DMS79 treated with DMSO at 0.1 percent for 48 hours (cell line): ENCODE data around the gene GCH1.
"Not testable (repeated sequence)": the region's sequence is repeated elsewhere in the genome, so short reads cannot be mapped to it uniquely, and the experiment has no call there.

Source experiments
- DNase-seq: peaks from one replicate; lab custom pipeline; 2025; lab: John Stamatoyannopoulos, UW

Gene GCH1

DNA sequence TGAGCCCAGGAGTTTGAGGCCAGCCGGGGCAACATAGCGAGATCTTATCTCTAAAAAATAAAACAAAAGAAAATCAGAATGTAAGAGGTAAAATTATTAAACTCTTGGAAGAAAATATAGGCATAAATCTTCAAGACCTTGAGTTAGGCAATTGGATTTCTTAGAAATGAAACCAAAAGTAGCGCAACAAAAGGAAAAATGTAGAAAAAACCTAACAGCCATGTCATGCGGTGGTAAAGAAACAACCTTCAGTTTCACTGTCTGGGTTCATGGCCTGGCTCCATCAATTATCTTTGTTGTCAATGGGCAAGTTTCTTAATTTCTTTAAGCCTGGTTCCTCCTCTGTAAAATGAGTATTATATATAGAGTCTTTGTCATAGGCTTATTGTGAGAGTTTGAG lies 5.6 kb upstream of the GCH1 start:
- DNase-seq = no peak

DNA sequence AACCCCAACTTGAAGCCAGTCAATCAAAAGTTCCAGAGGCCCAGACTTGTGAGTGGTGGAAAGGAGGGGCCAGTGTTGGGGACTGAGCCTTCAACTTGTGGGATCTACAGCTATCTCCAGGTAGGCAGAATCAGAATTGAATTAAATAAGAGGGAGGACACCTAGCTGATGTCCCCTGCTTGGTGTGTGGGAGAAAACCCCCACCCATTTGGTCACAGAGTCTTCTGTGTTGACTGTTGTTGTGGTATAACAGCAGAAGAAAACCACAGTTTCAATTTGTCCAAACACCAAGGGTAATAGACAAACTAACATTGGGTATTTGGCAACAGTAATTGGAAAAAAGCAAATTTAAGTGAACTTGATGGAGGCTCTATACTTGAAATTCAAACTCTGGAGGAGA lies 3.4 kb upstream of the GCH1 start:
- DNase-seq = no peak

DNA sequence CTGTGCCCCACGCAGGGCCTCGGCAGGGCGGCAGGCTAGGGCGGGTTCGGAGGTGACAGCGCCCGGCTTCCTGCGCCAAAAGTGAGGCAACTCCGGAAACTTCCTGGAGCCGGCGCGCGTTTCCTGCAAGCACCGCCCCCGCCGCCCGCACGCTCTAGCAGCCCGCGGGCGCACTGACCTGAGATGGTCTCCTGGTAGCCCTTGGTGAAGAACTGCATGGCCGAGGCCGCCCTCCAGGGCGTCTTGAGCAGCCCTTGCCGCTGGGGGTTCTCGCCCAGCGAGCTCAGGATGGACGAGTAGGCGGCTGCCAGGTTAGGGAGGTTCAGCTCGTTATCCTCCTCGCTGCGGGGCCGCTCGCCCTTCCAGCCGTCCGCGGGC lies 494 bp downstream of the GCH1 start:
- peak; percentile 43 for DNase-seq

DNA sequence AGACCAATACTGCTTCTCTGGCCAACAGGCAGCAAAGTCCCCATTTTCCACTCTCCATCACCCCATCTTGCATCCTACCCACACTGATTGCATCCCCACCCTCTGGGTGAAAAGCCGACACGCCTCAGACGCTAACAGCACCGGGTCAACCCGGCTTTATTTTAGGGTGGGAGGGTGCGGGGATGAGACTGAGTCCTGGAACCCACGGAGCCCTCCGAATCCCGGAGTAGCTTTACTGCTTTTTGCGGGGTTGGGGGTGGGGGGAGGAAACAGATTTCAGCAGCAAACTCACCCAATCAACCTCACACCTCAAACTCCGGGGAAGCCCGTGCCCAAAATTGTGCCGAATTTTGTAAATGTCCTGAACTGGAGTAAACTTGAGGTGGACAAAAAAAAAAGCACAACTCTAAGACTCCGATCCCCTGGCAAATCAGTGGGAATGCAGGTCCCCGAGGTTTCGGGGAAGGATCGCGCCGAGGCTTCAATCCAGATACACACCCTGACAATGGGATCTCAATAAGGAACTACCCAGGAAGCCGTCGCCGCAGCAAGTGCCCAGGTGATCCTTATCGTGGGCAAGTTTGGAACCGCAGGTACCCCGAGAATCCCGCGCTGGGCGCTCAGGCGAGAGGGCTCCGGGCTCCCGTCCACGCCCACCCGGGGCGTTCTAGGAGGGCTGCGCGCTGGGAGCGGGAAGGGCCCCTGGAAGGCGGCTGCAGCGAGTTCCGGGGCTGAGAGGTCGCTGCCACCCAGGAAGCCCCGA lies 1.1 kb downstream of the GCH1 start:
- DNase-seq = peak; percentile 37

DNA sequence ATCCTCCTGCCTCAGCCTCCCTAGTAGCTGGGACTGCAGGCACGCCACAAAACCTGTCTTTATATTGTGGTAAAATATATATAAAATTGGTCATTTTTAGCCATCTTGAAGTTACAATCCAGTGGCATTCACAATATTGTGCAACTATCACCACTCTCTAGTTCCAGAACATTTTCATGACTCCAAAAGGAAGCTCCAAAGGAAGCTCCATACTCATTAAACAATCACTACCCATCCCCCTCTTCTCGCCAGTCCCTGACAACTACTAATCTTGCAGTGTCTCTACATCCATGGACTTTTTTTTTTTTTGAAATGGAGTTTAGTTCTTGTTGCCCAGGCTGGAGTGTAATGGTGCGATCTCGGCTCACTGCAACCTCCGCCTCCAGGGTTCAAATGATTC lies 3.1 kb downstream of the GCH1 start:
- no peak for DNase-seq

DNA sequence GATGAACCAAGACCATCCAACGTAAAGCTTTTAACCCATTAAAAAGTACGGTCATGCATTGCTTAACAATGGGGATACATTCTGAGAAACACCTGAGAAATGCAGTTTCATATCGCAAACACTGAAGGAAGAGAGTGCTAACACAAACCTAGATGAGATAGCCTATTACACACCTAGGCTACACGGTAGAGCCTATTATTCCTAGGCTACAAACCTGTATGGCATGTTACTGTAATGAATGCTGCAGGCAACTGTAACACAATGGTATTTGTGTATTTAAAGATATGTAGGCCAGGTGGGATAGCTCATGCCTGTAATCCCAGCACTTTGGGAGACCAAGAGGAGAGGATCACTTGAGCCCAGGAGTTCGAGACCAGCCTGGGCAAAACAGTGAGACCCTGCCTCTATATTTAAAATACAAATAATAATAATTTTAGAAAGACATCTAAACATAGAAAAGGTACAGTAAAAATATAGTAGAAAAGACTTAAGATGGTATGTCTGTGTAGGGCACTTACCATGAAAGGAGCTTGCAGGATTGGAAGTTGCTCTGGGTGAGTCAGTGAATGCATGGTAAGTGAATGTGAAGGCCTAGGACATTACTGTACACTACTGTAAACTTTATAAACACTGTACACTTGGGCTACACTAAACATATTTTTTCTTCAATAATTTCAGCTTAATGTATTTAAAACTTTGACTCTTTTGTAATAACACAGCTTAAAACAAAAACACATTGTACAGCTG lies 4.6 kb downstream of the GCH1 start:
- DNase-seq = not testable (repeated sequence)

DNA sequence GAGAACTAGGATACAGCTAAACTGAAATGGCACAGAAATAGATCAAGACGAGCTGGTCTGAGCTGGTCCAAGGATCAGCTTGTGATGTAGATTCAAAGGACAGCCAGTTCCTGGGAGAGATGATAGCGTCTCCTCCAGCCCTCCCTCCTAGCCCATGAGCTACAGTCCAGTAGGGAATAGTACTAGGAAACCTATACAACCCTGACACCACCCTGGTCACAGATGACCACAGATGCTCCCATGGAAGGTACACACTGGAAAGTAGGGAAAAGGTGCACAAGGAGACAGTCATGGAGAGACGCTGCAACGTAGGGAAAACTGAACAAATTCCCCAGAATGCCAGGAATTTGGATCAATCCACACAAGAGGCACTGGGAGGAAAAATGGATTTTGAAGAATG lies 6.9 kb downstream of the GCH1 start:
- DNase-seq = no peak

DNA sequence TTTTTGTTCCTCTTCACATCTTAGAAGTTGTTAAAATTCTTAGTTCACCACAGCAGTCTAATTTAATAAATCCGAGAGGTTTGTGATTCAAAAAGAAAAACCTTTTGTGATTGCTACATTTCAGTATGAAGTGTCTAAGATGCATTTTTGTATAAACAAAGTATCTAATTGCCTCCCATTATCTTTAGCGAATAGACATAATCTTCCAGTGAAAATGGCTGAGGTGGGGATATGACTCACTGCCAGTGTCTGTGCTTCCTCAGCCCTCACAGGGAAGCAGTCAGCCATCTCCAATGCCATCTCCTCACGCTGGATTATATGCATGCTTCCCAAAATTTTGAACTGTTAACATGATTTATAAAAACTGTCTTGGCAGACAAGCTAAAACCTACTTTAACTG lies 7.6 kb downstream of the GCH1 start:
- DNase-seq = no peak

DNA sequence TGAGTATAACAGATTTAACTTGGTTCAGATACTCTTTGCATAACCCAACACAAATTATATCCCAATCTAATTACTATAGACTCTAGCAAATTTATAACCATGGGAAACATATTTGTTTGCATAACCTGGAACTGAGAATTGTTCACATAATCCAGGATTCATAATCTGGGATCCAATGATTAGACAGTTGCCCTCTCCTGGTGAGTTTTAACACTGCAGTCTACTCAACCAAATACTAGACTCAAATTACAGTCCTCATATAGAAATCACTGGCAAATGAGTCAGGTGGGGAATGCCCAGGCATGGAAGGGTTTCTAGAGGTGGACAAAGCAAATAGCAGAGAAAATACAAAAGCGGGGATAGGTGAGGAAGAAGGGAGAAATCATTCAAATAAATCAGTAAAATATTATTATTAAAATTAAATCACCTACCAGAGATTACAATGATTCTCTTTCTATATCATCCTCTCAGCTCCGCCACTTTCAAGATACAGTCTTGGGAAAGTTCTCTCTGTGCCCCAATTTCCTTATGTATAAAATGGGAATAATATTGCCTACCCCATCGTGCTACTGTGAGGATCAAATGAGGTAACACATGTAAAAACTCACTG lies 9.4 kb downstream of the GCH1 start:
- DNase-seq = peak; percentile 42

DNA sequence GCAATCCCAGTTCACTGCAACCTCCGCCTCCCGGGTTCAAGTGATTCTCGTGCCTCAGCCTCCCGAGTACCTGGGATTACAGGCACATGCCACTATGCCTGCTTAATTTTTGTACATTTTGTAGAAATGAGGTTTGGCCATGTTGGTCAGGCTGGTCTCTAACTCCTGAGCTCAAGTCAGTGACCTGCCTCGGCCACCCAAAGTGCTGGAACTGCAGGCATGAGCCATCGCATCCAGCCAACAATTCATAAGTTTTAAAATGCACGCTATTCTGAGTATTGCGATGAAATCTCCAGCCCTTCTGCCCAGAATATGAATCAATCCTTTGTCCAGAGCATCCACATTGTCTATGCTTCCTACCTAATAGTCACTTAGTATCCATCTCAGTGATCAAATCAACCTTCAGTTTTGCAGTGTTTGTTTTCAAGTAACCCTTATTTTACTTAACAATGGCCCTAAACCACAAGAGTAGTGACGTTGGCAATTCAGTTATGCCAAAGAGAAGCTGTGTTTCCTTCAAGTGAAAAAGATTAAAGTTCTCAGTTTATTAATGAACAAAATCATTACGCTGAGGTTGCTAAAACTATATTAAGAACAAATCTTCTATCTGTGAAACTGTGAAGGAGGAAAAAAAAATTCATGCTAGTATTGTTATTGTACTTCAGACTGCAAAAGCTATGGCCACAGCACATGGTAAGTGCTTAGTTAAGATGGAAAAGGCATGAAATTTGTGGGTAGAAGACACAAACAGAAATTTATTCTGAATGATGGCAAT lies 11.0 kb downstream of the GCH1 start:
- DNase-seq = no peak

DNA sequence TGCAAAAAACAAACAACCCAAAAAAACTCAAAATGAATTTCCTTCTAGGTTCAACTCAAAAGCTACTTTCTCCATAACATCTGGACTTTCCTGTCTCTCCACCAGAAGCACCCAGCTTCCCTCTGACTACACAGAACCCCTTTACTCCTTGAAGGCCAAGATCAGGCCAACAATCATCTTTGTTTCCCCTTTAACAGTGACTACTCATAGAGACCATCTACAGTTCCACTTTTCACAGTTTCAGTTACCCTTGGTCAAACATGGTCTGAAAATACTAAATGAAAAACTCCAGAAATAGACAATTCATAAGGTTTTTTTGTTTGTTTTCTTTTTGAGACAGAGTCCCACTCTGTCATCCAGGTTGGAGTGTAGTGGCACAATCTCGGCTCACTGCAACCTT lies 11.8 kb downstream of the GCH1 start:
- no peak for DNase-seq

DNA sequence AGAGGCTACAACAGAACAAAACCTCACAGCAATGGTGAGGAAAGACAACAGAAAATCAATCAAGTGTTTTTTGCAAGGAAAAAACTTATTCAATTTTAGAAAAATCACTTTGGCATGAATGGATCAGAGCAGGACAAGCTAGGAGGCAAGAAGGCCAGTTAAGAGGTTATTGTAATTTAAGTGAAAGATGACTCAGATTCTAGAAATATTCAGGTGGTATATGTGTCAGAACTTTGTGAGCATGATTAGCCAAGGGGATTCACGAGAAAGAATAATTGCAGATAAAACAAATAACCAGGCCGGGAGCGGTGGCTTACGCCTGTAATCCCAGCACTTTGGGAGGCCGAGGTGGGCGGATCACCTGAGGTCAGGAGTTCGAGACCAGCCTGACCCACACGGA lies 12.7 kb downstream of the GCH1 start:
- no peak for DNase-seq

DNA sequence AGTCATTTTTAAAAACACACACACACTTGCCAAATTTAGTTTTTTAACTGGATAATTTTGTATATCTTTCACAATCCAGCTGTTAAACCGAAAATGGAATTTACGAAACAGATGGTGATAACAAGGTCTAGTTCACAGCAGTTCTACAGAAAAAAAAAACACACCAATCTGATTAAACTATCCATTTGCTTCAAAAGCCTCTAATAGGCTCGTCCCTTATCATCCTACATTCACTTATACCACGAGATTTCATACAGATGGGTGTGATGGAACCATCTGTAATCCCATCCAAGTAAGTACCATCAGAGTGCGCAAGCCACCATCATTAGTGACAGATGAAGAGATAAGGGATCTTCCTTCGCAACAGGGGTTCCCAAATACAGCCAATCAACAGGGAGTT lies 20.1 kb downstream of the GCH1 start:
- no peak for DNase-seq

DNA sequence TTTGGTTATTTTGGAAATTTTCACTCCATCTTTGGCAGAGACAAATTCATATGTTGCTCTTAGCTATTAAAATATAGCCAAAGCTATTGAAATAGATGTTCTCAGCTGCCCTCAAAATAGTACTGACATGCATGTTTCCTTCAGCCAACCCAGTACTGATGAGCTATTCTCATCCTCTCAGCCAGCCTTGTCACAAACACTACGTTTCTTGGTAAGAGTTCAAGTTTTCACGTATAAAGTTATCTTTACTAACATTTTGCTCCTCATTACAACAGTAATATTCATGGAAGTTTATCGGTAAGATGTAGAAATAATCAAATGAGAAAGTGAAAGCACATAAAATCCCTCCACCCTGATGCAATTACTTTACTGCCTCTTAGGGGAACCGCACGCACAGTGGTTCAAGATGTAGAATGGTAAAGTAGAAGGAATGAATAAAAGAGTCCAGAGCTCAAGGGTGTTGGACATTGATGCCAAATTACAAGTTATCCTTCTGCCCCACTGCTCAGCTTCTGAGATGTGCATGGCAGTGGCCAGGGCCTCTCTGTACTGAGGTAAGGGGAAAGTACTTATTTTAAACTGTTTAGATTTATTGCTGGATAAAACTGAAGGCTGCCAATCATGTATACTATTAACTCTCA lies 20.7 kb downstream of the GCH1 start:
- DNase-seq = peak; percentile 34

DNA sequence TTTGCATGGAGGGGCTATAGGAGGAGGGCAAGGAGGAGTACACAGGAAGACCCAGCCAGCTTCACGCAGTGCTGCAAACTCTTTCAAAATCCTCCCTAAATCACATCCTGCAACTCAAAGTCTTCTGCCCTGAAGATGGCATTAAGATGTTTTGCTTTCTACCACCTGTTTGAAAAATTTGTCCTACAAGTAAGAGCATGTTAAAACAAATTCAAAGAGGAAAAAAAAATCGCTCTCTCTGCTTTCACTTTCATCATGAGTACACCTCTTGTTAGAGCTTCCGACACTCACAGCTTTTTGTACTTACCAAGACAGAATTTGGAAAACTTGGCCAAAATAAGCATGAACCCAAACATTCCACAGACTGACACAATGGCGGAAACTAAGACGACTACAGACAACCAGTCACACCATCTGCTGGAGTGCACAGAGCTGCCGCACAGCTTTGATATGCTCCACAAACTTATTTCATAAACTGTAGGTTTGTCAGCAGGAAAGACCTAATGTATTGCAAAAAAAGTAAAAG lies 21.3 kb downstream of the GCH1 start:
- peak; percentile 61 for DNase-seq

DNA sequence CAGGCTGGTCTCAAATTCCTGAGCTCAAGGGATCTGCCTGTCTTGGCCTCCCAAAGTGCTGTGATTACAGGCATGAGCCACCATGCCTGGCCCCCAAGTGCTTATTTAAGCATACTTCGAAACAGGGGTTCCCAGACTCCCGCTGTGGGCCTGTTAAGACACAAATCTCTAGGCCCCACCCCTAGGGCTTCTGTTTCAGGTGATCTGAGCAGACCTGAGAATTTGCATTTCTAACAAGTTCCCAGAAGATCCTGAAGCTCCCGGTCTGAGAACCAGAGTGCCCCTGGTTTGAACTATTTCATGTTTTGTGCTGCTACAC lies 25.0 kb downstream of the GCH1 start:
- DNase-seq = no peak

DNA sequence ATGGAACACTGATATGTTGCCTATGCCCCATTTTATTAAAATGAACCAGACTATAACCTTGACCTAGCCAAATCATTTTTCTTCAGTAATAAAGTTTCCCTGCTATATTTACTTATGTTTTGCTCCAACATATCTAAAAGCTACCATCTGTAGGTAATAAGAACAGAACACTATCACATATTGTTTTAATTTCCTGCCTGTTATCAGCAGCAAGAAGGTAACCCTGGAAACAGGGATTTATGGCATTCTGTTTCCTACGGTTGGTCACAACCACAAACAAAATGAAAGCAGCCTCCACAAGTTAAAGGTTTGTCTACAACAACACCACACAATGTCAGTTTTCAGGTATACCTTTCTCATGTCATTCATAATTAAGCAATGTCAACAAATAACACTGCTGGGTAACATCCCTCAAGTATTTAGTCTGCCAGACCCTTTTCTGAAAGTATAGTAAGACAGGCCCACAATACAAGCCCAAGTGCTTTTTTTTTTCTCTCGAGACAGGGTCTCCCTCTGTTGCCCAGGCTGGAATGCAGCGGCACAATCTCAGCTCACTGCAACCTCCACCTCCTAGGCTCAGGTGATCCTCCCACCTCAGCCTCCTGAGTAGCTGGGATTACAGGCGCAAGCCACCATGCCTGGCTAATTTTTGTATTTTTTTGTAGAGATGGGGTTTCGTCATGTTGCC lies 25.5 kb downstream of the GCH1 start:
- DNase-seq = no peak

DNA sequence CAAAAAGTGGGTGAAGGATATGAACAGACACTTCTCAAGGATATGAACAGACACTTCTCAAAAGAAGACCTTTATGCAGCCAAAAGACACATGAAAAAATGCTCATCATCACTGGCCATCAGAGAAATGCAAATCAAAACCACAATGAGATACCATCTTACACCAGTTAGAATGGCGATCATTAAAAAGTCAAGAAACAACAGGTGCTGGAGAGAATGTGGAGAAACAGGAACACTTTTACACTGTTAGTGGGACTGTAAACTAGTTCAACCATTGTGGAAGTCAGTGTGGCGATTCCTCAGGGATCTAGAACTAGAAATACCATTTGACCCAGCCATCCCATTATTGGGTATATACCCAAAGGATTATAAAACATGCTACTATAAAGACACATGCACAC lies 27.0 kb downstream of the GCH1 start:
- DNase-seq = not testable (repeated sequence)

DNA sequence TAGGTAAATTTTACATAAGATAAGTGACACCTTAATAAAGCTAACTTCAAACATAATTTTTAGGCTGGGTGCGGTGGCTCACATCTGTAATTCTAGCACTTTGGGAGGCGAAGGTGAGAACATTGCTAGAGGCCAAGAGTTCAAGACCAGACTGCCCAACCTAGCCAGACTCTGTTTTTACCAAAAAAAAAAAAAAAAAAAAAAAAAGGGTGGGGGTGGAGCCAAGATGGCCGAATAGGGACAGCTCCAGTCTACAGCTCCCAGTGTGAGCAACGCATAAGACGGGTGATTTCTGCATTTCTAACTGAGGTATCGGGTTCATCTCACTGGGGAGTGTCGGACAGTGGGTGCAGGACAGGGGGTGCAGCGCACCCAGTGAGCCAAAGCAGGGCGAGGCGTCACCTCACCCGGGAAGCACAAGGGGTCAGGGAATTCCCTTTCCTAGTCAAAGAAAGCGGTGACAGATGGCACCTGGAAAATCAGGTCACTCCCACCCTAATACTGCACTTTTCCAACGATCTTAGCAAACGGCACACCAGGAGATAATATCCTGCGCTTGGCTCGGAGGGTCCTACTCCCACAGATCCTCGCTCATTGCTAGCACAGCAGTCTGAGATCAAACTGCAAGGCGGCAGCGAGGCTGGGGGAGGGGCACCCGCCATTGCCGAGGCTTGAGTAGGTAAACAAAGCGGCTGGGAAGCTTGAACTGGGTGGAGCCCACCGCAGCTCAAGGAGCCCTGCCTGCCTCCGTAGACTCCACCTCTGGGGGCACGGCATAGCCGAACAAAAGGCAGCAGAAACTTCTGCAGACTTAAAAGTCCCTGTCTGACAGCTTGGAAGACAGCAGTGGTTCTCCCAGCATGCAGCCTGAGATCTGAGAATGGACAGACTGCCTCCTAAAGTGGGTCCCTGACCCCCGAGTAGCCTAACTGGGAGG lies 32.2 kb downstream of the GCH1 start:
- DNase-seq = not testable (repeated sequence)

DNA sequence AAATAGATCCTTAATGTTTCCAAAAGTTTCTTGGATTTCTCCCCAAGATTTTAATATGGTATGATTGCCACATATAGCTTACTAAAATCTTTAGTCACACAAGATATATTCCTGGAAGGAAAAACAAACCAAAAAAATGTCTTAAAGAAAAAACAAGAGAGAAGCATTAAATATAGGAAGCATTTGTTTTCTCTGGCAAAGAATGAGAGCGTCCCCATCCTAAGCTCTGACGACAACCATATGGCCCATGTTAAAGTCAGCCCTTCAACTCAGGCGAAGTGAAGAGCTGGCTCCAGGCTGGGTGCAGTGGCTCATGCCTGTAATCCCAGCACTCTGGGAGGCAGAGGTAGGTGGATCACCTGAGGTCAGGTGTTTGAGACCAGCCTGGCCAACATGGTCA lies 35.6 kb downstream of the GCH1 start:
- DNase-seq = no peak
